ENCODE measurements around the gene SPATS2L. TPM values are rescaled to one million over a fixed set of nuclear protein-coding genes. Genes with fewer than 3 reads are reported as not detected.

Gene SPATS2L
- total RNA-seq, 4 donors from 2014 or later = 60.7 to 81.3 (median 61.3) TPM

DNA sequence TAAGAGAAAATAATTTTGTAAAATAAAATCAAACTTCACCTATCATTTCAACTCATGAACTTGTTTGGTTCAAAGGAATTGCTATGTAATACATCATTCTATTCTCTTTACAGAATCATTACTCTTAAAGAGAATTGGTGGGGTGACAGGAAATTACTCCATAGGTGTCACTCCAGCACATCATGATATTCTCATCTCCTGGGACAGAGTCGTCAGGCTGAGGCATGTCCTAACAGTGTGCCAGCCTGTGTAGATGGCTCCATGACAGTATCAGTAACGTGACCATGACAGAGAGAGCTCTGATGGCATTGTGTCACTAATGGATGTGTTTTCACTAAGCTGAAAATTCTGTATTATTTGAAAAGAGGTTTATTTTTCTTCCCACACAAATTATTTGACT is 13.9 kb downstream of the SPATS2L start:
- TF ChIP-seq, protein P1, sequence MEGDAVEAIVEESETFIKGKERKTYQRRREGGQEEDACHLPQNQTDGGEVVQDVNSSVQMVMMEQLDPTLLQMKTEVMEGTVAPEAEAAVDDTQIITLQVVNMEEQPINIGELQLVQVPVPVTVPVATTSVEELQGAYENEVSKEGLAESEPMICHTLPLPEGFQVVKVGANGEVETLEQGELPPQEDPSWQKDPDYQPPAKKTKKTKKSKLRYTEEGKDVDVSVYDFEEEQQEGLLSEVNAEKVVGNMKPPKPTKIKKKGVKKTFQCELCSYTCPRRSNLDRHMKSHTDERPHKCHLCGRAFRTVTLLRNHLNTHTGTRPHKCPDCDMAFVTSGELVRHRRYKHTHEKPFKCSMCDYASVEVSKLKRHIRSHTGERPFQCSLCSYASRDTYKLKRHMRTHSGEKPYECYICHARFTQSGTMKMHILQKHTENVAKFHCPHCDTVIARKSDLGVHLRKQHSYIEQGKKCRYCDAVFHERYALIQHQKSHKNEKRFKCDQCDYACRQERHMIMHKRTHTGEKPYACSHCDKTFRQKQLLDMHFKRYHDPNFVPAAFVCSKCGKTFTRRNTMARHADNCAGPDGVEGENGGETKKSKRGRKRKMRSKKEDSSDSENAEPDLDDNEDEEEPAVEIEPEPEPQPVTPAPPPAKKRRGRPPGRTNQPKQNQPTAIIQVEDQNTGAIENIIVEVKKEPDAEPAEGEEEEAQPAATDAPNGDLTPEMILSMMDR (IDR thresholded peaks at IDR 0.05) = no peak
- no peak for TF ChIP-seq POLR2A (IDR thresholded peaks at IDR 0.05)
- DNase-seq (ENCODE audit: low spot score in 2 of 2) = peak in 1 of 2 donors; percentile 32
- no peak overlapping the region for H3K4me3 ChIP-seq (ENCODE audit: low read depth, poor library complexity, severe bottlenecking)
- 33 to 35% methylated on average over 2 of the region's 2 CpGs for WGBS, 2 donors
- intact Hi-C loops (cut with DNase I; ENCODE audit: low total_unique reads) = no loop called here

DNA sequence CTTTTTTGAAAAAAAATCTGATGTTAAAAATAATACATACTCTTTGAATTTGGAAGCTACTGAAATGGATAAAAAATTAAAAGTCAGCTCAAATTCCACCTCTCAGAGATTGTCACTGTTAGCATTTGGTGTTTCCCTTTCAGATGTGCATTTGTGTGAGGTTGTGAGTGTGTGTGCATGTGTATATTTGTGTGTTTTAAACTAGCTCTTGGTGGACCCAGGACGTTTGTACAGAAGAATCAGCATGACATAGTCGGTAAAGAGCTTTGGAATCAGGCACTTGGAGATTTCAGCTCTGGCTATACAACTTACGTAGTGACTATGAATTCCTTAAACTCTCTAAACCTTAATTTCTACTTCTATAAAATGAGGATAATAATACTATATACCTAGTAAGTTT is 14.5 kb downstream of the SPATS2L start:
- WGBS, 2 donors = 75 to 87% methylated on average over 3 of the region's 3 CpGs
- TF ChIP-seq POLR2A (IDR thresholded peaks at IDR 0.05) = no peak
- TF ChIP-seq, protein P1 (IDR thresholded peaks at IDR 0.05) = no peak
- H3K4me3 ChIP-seq (ENCODE audit: low read depth, poor library complexity, severe bottlenecking) = no peak overlapping the region
- intact Hi-C loops (cut with DNase I; ENCODE audit: low total_unique reads) = no loop called here
- no peak for DNase-seq (ENCODE audit: low spot score in 2 of 2)

DNA sequence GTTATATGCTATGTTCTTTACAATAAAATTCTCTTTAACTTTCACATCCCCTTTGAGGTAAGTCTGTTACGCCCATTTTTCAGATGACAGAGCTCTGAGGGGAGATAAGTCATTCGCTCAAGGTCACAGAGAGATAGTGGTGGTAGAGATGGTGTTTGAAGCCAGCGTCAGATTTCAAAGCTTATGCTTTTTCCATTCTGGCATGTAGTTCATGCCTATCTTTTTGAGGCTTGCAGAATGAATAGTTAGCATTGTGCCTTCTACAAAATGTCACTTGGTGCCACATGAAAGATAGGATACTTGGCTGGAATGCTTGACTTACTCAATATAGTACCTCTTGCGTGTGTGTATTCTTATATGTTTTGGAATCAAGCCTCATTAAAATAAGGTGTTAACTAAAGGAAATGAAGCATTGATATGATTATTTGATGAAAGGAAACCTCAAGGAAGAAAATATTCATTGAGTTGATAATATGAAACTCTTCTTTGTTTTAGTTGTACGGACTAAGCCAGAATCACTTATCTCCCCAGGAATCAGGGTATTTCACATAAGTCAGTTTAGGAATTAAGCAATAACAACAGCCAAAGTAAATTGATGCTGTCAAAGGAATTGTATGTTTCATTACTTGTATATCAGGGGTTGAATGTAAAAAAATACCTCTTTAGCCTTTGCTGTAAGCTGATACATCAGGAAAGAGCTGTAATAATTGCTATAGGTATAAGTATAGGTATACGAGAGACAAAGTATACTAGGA is 15.5 kb downstream of the SPATS2L start:
- intact Hi-C loops (cut with DNase I; ENCODE audit: low total_unique reads) = no loop called here
- DNase-seq (ENCODE audit: low spot score in 2 of 2) = no peak
- no peak overlapping the region for H3K4me3 ChIP-seq (ENCODE audit: low read depth, poor library complexity, severe bottlenecking)
- TF ChIP-seq, protein P1 (IDR thresholded peaks at IDR 0.05) = no peak
- no peak for TF ChIP-seq POLR2A (IDR thresholded peaks at IDR 0.05)
- 65 to 69% methylated on average over 6 of the region's 6 CpGs for WGBS, 2 donors

DNA sequence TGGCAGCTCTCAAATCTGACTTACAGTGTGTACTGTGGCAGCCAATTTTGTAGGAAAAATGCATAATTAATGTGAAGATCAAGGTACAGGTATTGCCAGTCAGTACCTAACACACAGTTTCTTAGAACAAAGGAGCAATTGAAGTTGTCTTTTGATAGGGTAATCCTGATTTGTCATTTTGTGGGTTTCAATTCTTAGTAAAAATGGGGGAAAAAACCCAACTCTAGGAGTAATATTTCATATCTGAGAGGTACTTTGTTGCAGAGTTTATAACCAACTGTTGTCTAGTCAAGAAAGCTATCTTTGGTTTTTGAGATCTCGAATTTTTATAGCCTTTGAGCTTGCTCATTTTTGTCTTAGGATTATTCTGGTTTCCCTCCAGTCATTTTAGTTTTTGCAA is 16.1 kb downstream of the SPATS2L start:
- 51 to 59% methylated on average over 1 of the region's 1 CpG for WGBS, 2 donors
- TF ChIP-seq POLR2A (IDR thresholded peaks at IDR 0.05) = no peak
- TF ChIP-seq, protein P1 (IDR thresholded peaks at IDR 0.05) = no peak
- no peak overlapping the region for H3K4me3 ChIP-seq (ENCODE audit: low read depth, poor library complexity, severe bottlenecking)
- intact Hi-C loops (cut with DNase I; ENCODE audit: low total_unique reads) = no loop called here
- DNase-seq (ENCODE audit: low spot score in 2 of 2) = no peak

DNA sequence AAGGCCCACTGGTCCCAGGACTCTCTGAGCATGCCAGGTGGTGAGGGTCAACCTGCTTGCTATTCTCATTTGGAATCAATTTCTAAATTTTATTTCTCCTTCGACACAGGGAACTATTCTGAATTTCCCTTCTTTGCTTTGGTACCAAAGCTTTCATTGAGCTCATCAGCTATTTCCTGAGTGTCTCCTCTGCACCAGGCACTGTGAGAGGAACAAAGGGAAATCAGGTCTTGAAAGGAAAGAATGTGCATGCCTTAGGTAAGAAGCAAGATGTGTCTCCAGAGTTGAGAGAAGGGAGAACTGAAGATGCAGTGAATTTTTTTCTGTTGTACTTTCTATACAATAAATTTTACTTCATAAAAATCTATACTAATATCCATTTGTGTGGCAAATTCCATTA is 17.9 kb downstream of the SPATS2L start:
- TF ChIP-seq, protein P1 (IDR thresholded peaks at IDR 0.05) = no peak
- TF ChIP-seq POLR2A (IDR thresholded peaks at IDR 0.05) = no peak
- DNase-seq (ENCODE audit: low spot score in 2 of 2) = no peak
- intact Hi-C loops (cut with DNase I; ENCODE audit: low total_unique reads) = no loop called here
- 61 to 63% methylated on average over 1 of the region's 1 CpG for WGBS, 2 donors
- no peak overlapping the region for H3K4me3 ChIP-seq (ENCODE audit: low read depth, poor library complexity, severe bottlenecking)

DNA sequence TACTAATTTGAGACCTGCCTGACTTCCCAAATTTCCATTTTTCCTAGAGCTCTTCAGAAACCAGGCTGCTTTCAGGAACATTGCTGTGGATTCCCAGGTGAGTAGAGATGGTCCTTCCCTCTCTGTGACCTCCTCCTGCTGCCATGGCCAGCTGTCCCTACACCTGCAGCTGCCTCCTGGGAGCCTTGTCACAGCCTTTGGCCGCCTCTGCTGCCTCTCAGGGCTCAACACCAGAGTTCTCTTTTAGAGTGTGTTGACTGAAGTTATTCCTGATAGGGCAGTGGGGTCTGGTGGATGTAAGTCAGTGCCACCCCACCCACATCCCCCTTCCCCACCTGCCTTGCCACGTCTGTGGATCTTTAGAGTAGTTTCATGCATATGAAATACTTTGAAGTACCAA is 22.9 kb downstream of the SPATS2L start:
- TF ChIP-seq POLR2A (IDR thresholded peaks at IDR 0.05) = no peak
- TF ChIP-seq, protein P1 (IDR thresholded peaks at IDR 0.05) = no peak
- intact Hi-C loops (cut with DNase I; ENCODE audit: low total_unique reads) = no loop called here
- no peak for DNase-seq (ENCODE audit: low spot score in 2 of 2)
- WGBS, 2 donors = 85 to 88% methylated on average over 2 of the region's 2 CpGs
- no peak overlapping the region for H3K4me3 ChIP-seq (ENCODE audit: low read depth, poor library complexity, severe bottlenecking)

All from lower leg skin (tissue), 4 donors.